GM12872 (cell line): ENCODE measurements around the gene RASL10A.

Source experiments
- TF ChIP-seq, protein P1 (sequence below): IDR thresholded peaks from 3 replicates; pipeline ENCODE4 v1.5.1; 2011; ENCODE audit warnings: low read depth, mild to moderate bottlenecking, low read length, moderate library complexity; ENCODE audit not compliant: insufficient read depth

The RASL10A gene

GRCh38 chr22:29336751-29337490, 21.4 kb upstream of the RASL10A start:
- TF ChIP-seq, protein P1, sequence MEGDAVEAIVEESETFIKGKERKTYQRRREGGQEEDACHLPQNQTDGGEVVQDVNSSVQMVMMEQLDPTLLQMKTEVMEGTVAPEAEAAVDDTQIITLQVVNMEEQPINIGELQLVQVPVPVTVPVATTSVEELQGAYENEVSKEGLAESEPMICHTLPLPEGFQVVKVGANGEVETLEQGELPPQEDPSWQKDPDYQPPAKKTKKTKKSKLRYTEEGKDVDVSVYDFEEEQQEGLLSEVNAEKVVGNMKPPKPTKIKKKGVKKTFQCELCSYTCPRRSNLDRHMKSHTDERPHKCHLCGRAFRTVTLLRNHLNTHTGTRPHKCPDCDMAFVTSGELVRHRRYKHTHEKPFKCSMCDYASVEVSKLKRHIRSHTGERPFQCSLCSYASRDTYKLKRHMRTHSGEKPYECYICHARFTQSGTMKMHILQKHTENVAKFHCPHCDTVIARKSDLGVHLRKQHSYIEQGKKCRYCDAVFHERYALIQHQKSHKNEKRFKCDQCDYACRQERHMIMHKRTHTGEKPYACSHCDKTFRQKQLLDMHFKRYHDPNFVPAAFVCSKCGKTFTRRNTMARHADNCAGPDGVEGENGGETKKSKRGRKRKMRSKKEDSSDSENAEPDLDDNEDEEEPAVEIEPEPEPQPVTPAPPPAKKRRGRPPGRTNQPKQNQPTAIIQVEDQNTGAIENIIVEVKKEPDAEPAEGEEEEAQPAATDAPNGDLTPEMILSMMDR: no peak

DNA sequence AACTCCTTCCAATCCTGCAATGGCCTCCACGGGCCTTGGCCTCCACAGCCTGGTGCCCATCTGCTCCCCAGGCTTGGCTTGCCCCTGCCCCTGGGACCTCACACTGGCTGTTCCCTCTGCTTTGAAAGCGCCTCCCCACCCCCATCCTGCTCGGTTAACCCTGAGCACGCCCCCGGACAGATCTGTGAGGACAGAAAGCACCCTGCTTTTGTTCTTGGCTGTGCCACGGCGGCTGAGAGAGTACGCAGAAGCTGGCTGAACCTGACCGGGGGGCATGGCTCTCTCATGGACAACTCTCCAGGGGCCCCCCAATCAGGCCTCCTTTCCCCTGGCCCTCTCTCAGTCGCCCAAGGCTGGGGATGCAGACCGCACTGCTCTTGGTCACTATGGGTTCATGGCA, 20.2 kb upstream of the RASL10A start:
- TF ChIP-seq, protein P1: no peak

- TF ChIP-seq, protein P1: no peak
Observed at GRCh38 chr22:29334696-29335344, 19.3 kb upstream of the RASL10A start.

DNA sequence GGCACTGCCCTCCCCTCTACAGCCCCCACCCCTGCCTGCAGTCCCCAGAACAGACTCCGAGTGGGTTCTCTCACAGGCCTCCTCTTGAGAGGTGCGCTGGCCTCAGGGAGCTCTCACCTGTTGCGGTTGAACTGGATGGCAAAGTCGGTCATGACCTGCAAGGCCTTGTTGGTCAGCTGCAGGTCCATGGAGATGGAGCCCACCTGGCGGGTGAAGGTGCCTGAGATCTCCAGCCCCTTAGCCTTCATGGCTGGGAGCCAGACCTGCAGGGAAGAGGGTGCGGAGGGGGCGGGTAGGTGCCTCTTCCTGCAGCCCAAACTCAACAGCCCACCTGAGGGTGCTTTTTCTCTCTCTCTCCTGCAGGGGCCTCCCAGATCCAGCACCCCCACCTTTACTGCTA, 18.7 kb upstream of the RASL10A start:
- TF ChIP-seq, protein P1: no peak

GRCh38 chr22:29332886-29333496, 17.5 kb upstream of the RASL10A start:
- TF ChIP-seq, protein P1: no peak

- TF ChIP-seq, protein P1: no peak
Observed at GRCh38 chr22:29331658-29332300, 16.3 kb upstream of the RASL10A start.

GRCh38 chr22:29331213-29331612, 15.7 kb upstream of the RASL10A start:
- TF ChIP-seq, protein P1: no peak
